CD14-positive monocyte (primary cell): ENCODE data around the gene KCNMA1. TPM values are rescaled to one million over a fixed set of nuclear protein-coding genes. Genes with fewer than 3 reads are reported as not detected.

Experiments used
- DNase-seq, 3 donors: peaks; one replicate each; pipeline ENCODE4 v3.0.0-alpha.2; 2011 to 2022
- H2AFZ ChIP-seq: 2 replicates; pipeline ENCODE4 v1.6.0; 2012; ENCODE audit warnings: mild to moderate bottlenecking, low read depth, low read length, inconsistent platforms; ENCODE audit not compliant: insufficient read depth, poor library complexity, severe bottlenecking
- H3K27ac ChIP-seq, 2 donors: 1 replicate in 1 of 2; 2 replicates in 1 of 2; pipeline ENCODE4 v1.5.1; 2012 to 2013; ENCODE audit warnings: low read length in 2 of 2, control low read depth in 1 of 2, inconsistent platforms in 1 of 2, low read depth in 1 of 2, mild to moderate bottlenecking in 1 of 2
- H3K27me3 ChIP-seq, 2 donors: one replicate each; pipeline versions ENCODE4 v1.6.0 to v1.6.1; 2011 to 2013; ENCODE audit warnings: low read length in 2 of 2; ENCODE audit not compliant: control insufficient read depth in 2 of 2, insufficient read depth in 2 of 2
- H3K36me3 ChIP-seq, 2 donors: replicated peaks in 1 of 2; 1 replicate in 1 of 2; 2 replicates in 1 of 2; pipeline versions ENCODE4 v1.5.1 to v1.6.1; 2012 to 2013; ENCODE audit warnings: low read length in 2 of 2, control low read depth in 1 of 2, inconsistent platforms in 1 of 2, mild to moderate bottlenecking in 1 of 2; ENCODE audit not compliant: insufficient read depth in 2 of 2, control insufficient read depth in 1 of 2
- H3K4me1 ChIP-seq, 2 donors: 1 replicate in 1 of 2; 2 replicates in 1 of 2; pipeline versions ENCODE4 v1.5.1 to v1.6.1; 2012 to 2013; ENCODE audit warnings: low read length in 2 of 2, control low read depth in 1 of 2, inconsistent platforms in 1 of 2, mild to moderate bottlenecking in 1 of 2, moderate library complexity in 1 of 2; ENCODE audit not compliant: insufficient read depth in 2 of 2, control insufficient read depth in 1 of 2
- H3K4me2 ChIP-seq: replicated peaks from 2 replicates; pipeline ENCODE3; 2012; ENCODE audit warnings: low read length, moderate library complexity, mild to moderate bottlenecking; ENCODE audit not compliant: poor library complexity, severe bottlenecking; ENCODE audit errors: extremely low read depth
- H3K4me3 ChIP-seq, 3 experiments: fragments of 200-600 bp in 1 of 3; sonication (generic) in 1 of 3; replicated peaks in 1 of 3; 1 replicate in 2 of 3; 2 replicates in 1 of 3; pipeline ENCODE4 v1.5.1; 2011 to 2013; ENCODE audit warnings: low read length in 3 of 3, mild to moderate bottlenecking in 3 of 3, control low read depth in 2 of 3, low read depth in 2 of 3, inconsistent platforms in 1 of 3, moderate library complexity in 1 of 3
- H3K79me2 ChIP-seq: 2 replicates; pipeline ENCODE4 v1.6.0; 2012; ENCODE audit warnings: mild to moderate bottlenecking, control low read depth, inconsistent platforms, low read length, moderate library complexity; ENCODE audit not compliant: insufficient read depth
- H3K9ac ChIP-seq: 2 replicates; pipeline ENCODE4 v1.6.0; 2017; ENCODE audit warnings: low read length, mild to moderate bottlenecking; ENCODE audit not compliant: insufficient read depth, poor library complexity, severe bottlenecking
- H3K9me3 ChIP-seq, 2 donors: replicated peaks in 1 of 2; 1 replicate in 1 of 2; 2 replicates in 1 of 2; pipeline versions ENCODE4 v1.5.1 to v1.6.1; 2012 to 2013; ENCODE audit warnings: low read length in 2 of 2, control low read depth in 1 of 2; ENCODE audit not compliant: control insufficient read depth in 1 of 2, insufficient read depth in 1 of 2
- H4K20me1 ChIP-seq: 2 replicates; pipeline ENCODE4 v1.6.0; 2012; ENCODE audit warnings: mild to moderate bottlenecking, low read length, control low read depth, moderate library complexity; ENCODE audit not compliant: insufficient read depth
- H3K27ac Mint-ChIP-seq, 7 donors: one replicate each; pipeline ENCODE4 v1.8.0; 2020; ENCODE audit warnings: mild to moderate bottlenecking in 7 of 7, mixed read lengths in 7 of 7, moderate library complexity in 6 of 7, inconsistent platforms in 2 of 7
- H3K27me3 Mint-ChIP-seq, 3 donors: one replicate each; pipeline ENCODE4 v1.8.0; 2021 to 2022; ENCODE audit warnings: low read depth in 3 of 3, mild to moderate bottlenecking in 3 of 3, mixed read lengths in 3 of 3, moderate library complexity in 3 of 3, inconsistent platforms in 1 of 3
- H3K36me3 Mint-ChIP-seq, 2 donors: one replicate each; pipeline ENCODE4 v1.8.0; 2020; ENCODE audit warnings: mixed read lengths in 2 of 2, inconsistent platforms in 1 of 2, mild to moderate bottlenecking in 1 of 2
- H3K4me1 Mint-ChIP-seq: one replicate; pipeline ENCODE4 v1.8.0; 2020; ENCODE audit warnings: mild to moderate bottlenecking, mixed read lengths
- H3K4me3 Mint-ChIP-seq, 2 donors: one replicate each; pipeline ENCODE4 v1.8.0; 2020; ENCODE audit warnings: mild to moderate bottlenecking in 2 of 2, mixed read lengths in 2 of 2, moderate library complexity in 1 of 2
- H3K9me3 Mint-ChIP-seq, 7 donors: one replicate each; pipeline ENCODE4 v1.8.0; 2020 to 2022; ENCODE audit warnings: mixed read lengths in 7 of 7, mild to moderate bottlenecking in 6 of 7, moderate library complexity in 6 of 7, inconsistent platforms in 2 of 7
- CTCF ChIP-seq: fragments of 200-600 bp; IDR thresholded peaks from one replicate; pipeline ENCODE4 v1.8.0; 2022; ENCODE audit warnings: antibody characterized with exemption, mild to moderate bottlenecking
- WGBS: methylation state at CpG from one replicate; pipeline ENCODE4 v1.1.5; 2013; ENCODE audit warnings: missing lambda C conversion rate; ENCODE audit not compliant: insufficient coverage; 5-methylcytosine and 5-hydroxymethylcytosine counted together
- intact Hi-C, 2 donors: fragments of 100-400 bp; cut with micrococcal nuclease; formaldehyde crosslinking; loops; one replicate each; pipeline versions ENCODE4 v1.15.0 to v1.15.1; 2023
- polyA plus RNA-seq, 3 donors: library from polyadenylated mRNA; depleted of rRNA in 1 of 3; unstranded in 2 of 3; stranded (reverse) in 1 of 3; fragments of 300-500 nt in 2 of 3; fragments of >200 nt in 1 of 3; fragmentation: Illumina TruSeq in 2 of 3; gene quantifications; 1 replicate in 2 of 3; 2 replicates in 1 of 3; pipeline ENCODE4 v1.2.3, GENCODE V29; 2012 to 2021

Gene KCNMA1
- polyA plus RNA-seq, 3 donors, result 0.11 to 1.0 TPM; not detected in 1

GRCh38 chr10:77116904-77117303 lies 520.7 kb downstream of the KCNMA1 start:
- Histone ChIP-seq H3K79me2 (no peaks in the 10 kb centered on the region), H3K9ac (no peak overlapping the region), H3K9me3 (no peaks in the 10 kb centered on the region), H2AFZ (no peak overlapping the region), H3K36me3 (no peaks in the 10 kb centered on the region), H3K4me2 (no peak overlapping the region), H3K4me1 (no peaks in the 10 kb centered on the region), H3K4me3 (no peak overlapping the region), H4K20me1 (no peaks in the 10 kb centered on the region), H3K27me3 (no peaks in the 10 kb centered on the region), H3K27ac (no peak overlapping the region)
- no peak for TF ChIP-seq CTCF
- Mint-ChIP-seq H3K36me3 (no peaks in the 10 kb centered on the region), H3K27me3 (peaks cover 8 to 11% (median 8%) of the 10 kb centered on the region in 3 donors), H3K4me1 (no peaks in the 10 kb centered on the region), H3K4me3 (no peak overlapping the region), H3K27ac (no peak overlapping the region), H3K9me3 (no peaks in the 10 kb centered on the region)
- 100% methylated on average over 1 of the region's 2 CpGs for WGBS
- no peak for DNase-seq
- intact Hi-C loops, result no loop called here

GRCh38 chr10:77114181-77114821 lies 523.3 kb downstream of the KCNMA1 start:
- 93% methylated on average over 2 of the region's 4 CpGs for WGBS
- no peak for TF ChIP-seq CTCF

More at GRCh38 chr10:77114181-77114821, 523.3 kb downstream of the KCNMA1 start:
- no peaks in the 10 kb centered on the region for H3K4me1 ChIP-seq
- H3K27me3 ChIP-seq, result no peaks in the 10 kb centered on the region
- no peak overlapping the region for H3K4me2 ChIP-seq
- no peak overlapping the region for H3K27ac Mint-ChIP-seq
- H3K36me3 Mint-ChIP-seq, result no peaks in the 10 kb centered on the region
- H3K4me3 Mint-ChIP-seq, result no peak overlapping the region
- H3K9me3 ChIP-seq, result no peaks in the 10 kb centered on the region
- no peak overlapping the region for H2AFZ ChIP-seq
- H3K4me1 Mint-ChIP-seq, result no peaks in the 10 kb centered on the region
- intact Hi-C loops, result no loop called here
- H3K79me2 ChIP-seq, result no peaks in the 10 kb centered on the region
- no peak for DNase-seq
- H3K9ac ChIP-seq, result no peak overlapping the region
- H4K20me1 ChIP-seq, result no peaks in the 10 kb centered on the region
- H3K36me3 ChIP-seq, result no peaks in the 10 kb centered on the region
- H3K27ac ChIP-seq, result no peak overlapping the region
- peaks cover 4 to 7% (median 5%) of the 10 kb centered on the region in 3 donors for H3K27me3 Mint-ChIP-seq
- H3K4me3 ChIP-seq, result no peak overlapping the region
- H3K9me3 Mint-ChIP-seq, result no peaks in the 10 kb centered on the region
